Measurements from ENCODE around the gene STAT5B. TPM values are rescaled to one million over a fixed set of nuclear protein-coding genes. Genes with fewer than 3 reads are reported as not detected.
"Not testable (repeated sequence)": the region's sequence is repeated elsewhere in the genome, so short reads cannot be mapped to it uniquely, and the experiment has no call there.

The STAT5B gene
- polyA plus RNA-seq, 1 donor = 40.2 TPM

DNA sequence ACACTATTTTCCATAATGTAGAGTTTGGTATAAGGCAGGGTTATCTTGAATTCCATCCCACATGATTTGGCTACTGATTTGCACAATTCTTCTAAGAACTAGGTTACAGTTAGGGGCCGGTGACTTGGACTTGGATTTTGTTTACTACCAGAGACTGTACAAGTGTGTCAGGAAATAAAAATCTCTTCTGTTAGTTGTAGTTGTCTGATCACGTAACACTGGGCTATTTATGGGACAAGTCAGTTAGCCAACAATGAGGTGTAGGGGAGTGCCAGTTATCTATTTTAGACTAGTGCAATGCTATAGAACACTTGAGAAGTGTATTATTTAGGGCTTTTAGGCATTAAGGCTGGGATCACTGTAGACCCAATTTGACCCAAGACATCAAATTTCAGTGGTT is 42.2 kb downstream of the STAT5B start:
- DNase-seq (ENCODE audit: low read depth) = no peak

DNA sequence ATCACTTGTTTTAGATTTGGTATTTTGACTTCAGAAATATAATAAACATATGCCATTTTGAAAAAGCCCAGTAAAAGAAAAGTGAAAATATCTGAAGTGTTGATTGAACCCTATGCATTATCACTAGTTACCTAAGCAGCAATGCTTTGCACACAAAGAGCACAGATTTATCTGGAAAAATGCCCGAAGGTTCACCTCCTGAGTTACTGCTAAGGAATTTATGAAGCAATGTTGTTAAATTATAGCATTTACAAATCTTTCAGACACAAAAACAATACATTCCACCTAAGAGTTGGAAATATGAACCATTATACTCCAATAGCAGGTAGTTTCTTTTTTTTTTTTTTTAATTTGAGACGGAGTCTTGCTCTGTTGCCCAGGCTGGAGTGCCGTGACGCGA is 43.0 kb downstream of the STAT5B start:
- no peak for DNase-seq (ENCODE audit: low read depth)

DNA sequence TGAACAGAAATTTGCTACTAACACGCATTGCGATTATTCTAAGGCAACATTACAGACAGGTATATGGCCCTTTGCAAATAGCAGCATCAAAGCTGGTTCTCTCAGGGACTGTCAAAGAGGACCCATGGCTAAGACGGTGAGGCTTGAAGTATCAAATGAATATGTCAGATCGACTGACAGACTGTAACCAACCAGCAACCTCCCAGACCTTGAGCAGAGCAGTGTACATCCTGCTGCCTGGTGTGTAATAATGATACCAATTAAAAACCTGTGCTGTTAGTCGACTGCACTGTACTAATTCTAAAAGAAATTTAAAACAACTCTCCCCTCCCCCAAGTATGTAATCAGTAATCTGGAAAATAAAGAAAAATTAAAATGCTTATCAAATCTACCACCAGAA is 46.0 kb downstream of the STAT5B start:
- DNase-seq (ENCODE audit: low read depth) = no peak

DNA sequence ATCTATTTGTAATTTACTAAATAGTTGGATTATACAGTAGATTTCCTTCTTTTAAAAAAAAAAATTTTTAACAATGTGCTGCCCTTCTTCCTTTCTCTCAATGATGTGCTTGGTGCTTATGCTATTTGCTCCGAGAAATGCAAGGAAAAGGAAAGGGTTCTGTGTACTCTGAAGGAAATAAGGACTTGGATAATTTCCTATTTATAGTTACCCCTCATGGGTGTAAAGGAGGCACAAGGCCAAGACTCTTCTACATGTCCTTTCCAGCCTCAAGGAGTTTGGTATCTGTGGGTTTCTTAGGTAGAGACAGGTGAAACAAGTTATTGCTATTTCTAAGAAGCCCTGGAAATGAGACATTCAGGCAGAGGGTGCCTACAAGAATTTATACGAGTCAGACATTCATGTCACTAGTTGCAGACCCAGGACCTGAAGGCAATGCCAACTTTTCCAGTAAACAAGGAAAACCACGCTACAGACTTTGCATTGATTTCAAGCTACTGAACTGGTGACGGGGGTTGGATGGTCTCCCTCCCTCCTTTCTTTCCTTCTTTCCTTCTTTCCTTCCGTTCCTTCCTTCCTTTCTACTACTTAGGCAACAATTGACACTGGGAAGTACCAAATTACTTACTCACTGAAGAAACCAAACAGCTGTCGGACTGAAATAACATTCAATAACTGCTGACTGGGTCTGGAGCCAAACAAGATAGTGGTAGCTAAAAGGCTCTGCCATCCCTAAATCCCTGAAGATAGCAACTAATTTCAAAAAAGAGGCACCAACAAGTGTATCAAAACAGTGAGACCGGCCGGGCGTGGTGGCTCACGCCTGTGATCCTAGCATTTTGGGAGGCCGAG is 48.1 kb downstream of the STAT5B start:
- no peak for DNase-seq (ENCODE audit: low read depth)

DNA sequence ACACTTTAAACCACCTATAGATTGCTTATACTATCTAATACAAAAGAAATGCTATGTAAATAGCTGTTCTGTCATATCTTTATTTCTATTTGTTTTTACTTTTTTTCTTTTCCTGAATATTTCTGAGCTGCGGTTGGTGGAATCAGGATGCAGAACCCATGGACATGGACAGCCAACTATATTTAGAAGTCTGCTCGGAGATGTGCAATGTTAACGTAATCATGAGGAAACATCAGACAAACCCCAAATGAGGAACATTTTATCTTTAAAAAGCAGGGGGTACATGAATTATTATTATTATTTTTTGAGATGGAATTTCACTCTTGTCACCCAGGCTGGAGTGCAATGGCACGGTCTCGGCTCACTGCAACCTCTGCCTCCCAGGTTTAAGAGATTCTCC is 50.5 kb downstream of the STAT5B start:
- no peak for DNase-seq (ENCODE audit: low read depth)

DNA sequence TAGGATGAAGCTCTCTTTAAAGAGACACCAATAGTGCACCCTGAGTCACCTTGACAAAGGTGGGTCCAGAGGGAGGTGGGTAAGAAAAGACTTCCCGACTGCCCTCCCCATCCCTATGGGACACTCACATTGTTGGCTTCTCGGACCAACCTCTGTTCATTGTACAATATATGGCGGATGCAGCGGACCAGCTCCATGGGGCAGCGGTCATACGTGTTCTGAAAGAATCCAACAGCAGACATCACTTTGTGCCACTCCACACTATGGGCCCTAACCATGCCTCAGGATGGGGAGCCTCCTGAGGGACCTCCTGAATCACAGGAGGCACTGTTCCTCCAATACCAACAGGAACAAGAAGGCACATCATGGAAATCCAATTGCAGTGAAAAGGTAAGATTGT is 51.5 kb downstream of the STAT5B start:
- DNase-seq (ENCODE audit: low read depth) = no peak

DNA sequence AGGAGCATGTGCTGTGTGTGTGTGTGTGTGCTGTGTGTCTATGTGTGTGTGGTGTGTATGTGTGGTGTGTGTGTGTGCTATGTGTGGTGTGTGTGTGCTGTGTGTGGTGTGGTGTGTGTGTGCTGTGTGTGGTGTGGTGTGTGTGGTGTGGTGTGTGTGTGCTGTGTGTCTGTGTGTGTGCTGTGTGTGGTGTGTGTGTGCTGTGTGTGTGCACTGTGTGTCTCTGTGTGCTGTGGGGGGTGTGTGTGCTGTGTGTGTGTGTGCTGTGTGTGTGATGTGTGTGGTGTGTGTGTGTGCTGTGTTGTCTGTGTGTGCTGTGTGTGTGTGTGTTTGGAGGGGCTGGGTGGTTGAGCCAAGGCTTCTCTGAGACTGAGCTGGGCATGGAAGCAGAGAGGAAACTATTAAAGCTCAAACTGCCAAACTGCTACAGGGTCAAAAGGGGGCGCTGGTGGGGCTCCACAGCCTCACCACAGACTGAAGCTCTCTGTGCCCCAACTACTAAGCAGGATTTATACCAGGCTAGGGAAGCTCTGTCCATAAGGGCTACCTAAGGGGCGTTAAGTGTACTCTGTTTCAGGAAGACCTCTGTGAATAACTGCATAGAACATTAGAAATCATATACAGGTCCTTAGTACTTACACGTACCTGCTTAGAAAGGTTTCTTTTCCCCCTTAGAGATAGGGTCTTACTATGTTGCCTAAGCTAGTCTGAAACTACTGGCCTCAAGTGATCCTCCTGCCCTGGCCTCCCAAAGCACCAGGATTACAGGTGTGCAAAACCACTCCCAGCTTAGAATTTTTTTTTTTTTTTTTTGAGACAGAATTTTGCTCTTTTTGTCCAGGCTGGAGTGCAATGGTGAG is 54.1 kb downstream of the STAT5B start:
- no peak for DNase-seq (ENCODE audit: low read depth)

DNA sequence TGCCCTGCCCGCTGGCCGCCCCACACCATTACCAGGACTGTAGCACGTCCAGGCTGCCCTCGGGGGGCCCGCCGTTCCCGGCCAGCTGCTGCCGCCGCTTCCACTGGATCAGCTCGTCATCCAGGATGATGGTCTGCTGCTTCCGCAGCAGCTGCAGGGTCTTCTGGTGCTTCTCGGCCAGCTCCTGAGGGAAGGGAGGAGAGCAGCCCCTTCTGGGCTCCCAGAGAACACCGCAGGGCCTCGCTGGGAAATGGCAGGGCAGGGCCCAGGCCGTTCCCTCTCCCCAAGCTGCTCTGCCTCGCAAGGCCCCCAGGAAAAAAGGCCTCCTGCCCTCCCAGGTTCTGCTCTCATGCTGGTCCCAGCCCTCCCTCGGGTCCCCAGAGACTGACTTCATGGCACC is 56.9 kb downstream of the STAT5B start:
- DNase-seq (ENCODE audit: low read depth) = not testable (repeated sequence)

DNA sequence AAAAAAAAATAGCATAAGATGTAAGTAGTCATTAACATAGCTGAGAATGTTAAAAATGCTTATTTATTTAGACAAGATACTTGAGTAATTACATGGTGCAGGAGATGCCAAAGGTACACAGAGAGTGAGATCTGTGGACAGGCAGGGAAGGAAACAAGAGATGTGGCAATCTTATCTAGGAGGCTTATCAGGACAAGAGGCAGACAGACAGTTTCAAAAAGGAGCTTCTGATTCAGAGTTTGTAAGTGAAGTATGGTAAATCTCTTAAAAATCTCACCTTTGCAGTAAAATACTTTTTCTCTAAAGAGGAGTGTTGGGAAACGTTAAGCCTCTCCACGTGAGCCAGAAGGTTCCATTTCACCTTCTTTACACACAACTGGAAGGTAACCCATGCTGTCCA is 62.0 kb downstream of the STAT5B start:
- DNase-seq (ENCODE audit: low read depth) = no peak

DNA sequence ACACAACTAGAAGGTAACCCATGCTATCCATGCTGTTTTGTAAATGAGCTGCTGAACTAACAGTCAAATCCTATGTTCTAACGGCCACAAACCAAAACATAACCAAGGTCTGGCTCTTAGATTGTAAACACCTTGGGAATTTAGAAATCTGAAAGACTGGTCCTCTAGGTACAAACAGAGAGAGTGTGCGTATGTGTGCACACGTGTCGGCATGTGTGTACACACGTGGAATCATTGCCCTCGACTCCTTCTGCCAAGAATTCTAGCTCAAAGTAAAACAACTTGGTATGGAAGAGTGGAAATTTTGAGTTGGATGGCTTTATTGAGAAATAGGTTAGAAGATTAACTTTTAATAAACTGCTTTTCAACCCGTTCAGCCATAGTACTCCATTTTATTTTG is 63.8 kb downstream of the STAT5B start:
- no peak for DNase-seq (ENCODE audit: low read depth)

DNA sequence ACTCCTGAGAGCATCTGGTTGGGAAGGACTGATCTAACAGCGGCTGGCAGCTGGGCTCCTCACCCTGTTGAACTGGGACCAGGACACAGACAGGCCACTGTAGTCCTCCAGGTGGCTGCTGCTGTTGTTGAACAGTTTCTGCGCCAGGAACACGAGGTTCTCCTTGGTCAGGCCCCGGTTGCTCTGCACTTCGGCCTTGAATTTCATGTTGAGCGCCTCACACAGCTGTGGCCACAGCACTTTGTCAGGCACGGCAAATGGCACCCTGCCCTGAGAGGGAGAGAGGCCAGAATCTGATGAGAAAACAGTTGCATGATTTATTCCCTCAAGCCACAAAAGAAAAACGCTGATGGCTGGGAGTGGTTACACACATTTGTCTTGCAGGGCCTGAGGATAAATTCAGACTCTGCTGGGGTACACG is 64.3 kb downstream of the STAT5B start:
- not testable (repeated sequence) for DNase-seq (ENCODE audit: low read depth)

DNA sequence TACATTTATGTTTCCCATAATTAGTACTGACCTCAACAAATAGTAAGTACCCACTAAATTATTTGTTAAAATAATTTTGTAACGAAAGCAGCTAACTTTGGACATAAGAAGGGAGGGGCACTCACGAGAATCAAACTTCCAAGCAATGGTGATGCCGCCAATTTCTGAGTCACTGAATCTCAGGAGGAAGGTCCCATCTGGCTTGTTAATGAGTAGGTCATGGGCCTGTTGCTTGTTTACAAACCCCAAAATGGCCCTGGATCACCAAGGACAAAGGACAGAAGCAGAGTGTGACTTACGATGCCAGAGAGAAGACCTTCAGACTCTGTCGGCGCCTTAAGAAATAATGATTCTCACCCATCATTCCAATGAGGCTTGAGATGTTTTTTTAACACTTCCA is 66.1 kb downstream of the STAT5B start:
- no peak for DNase-seq (ENCODE audit: low read depth)

DNA sequence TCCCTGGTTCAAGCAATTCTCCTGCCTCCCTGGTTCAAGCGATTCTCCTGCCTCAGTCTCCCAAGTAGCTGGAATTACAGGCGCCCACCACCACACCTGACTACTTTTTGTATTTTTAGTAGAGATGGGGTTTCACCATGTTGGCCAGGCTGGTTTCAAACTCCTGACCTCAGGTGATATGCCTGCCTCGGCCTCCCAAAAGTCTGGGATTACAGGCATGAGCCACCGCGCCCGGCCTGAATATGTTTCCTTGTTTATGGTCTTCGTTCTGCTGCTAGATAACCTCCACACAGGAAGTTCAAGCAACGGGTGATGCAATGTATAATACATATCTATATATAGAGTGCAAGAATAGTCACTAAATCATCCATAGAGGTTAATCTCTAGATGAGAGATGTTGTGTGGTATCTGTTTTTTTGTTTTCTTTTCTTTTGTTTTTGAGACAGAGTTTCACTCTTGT is 70.0 kb downstream of the STAT5B start:
- not testable (repeated sequence) for DNase-seq (ENCODE audit: low read depth)

DNA sequence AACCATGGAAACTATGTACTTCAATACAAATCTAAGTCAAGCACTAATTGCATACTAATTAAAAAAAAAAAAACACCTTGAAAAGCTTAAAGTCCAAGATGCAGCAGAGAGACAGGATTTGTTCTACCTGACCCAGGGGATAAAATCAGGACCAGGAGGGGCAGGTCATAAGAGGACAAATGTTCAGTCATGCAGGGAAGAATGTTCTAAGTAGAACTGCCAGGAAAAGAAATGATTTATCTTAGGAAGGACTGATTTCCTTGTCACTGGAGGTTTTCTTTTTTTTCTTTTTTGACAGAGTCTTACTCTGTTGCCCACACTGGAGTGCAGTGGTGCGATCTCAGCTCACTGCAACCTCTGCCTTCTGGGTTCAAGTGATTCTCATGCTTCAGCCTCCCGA is 72.8 kb downstream of the STAT5B start:
- no peak for DNase-seq (ENCODE audit: low read depth)

DNA sequence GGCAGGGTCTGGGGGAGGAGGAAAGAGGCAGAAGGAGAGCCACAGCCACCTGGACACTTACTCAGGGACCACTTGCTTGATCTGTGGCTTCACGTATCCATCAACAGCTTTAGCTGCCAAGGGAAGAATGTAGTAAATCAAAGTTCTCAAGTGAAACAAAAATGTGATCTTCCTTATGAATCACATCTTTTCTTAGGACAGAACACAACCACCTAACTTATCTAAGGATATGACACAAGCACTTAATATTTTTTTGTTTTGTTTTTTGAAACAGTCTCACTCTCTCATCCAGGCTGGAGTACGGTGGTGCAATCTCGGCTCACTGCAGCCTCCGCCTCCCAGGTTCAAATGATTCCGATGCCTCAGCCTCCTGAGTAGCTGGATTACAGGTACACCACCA is 73.5 kb downstream of the STAT5B start:
- no peak for DNase-seq (ENCODE audit: low read depth)

DNA sequence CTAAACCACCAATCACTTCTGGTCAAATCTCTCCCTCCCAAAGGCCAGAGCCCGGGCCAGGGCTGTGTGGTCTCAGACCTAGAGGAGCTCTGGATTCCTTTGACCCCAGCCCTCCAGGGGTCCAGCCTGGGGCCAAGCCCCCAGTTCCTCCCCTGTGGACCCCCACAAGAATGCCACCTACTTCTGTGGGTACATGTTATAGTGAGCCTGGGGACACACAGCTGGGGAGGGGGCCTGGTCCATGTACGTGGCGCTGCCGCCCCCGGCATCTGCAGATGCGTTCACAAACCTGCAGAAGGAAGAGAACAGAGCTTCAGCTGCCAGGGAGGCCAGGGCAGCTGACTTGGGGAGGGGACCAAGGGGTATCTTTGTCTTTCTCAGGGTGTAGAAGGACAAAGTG is 74.0 kb downstream of the STAT5B start:
- DNase-seq (ENCODE audit: low read depth) = no peak

DNA sequence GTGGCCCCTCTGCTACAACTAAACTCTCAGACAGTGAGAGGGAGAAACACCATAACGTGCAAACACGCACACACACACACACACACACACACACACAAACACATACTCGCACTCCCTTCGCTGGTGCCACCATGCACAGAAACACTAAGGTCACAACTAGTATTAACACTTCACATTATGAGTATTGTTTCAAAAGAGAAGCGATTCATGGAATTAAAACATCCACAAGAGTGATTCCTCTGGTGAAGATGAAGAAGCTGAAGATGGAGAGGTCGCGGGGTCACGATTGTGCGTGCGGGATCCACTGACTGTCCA is 74.8 kb downstream of the STAT5B start:
- DNase-seq (ENCODE audit: low read depth) = no peak

DNA sequence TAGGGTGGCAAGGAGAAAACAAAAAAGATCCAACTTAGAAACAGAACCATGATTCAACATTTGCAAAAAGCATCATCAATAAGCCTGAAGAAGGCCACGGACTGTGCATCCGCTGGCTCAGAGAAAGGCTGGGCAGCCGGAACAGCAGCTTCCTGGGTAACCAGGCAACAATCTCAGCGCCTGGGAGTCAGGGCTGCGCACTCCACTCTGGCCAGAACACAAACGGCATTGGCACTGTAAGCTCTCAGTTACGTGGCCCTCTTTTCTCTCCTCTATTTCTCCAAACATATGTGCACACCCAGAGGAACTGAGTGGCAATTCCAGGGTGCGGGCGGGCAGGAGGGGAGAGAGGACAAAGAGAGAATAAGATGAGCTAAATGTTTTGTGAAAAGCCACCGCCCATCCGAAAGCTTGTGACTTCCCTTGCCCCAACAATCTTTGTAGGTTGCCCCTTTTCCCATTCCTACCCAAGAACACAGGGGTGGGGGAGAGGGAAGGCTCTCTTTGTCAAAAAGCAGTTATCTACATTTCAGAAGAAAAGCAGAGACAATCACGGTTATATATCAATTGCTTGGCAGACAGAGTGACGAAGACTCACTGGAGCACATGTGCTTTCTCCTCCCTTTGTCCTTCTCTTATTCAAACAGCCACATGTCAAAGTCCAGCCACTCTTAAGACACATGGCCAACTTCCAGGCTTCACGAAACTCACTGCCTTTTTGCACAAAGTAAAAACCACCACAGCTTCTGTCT is 75.3 kb downstream of the STAT5B start:
- DNase-seq (ENCODE audit: low read depth) = no peak

DNA sequence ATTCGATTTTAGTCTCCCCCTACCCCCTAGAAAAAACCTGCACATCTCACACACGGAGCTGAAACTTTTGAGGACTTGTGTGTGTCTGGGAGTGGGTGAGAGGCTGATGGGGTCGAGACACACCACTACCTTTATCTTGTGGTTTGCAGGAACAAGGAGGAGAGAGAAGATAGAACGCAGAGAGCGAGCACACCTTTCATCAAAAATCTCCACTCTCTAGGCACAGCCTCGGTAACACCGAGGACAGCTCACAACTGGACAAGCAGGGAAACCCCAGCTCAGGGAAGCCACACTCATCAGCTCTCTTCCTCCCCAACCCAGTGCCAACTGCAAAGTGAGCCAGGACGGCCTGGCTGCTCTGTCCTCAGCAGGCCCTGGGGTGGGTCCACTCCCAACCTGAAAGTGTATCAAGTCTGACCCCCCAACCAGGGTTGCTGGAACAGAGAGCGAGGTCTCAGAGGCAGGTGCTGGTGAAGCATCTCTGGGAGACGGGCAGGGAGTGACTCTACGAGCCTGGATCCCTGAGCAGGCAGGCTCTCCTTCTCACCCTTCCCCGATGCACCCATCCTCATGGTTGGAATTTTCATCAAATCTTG is 76.7 kb downstream of the STAT5B start:
- no peak for DNase-seq (ENCODE audit: low read depth)

DNA sequence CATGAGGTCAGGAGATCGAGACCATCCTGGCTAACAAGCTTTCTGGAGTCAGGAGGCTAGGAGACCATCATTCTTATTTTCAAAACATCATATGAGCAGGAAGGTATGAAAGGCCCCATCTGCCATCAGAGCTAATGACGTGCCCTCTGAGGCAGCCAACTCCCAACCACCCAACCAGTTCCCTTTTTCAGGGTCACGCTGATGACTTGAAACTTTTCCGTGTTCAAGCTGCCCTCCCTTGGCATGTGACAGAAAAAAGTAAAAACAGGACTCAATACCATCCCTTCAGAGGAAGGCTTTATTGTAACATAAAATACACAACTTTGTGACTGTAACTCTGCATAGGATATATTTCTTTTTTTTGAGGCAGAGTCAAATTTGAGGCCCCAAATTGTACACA is 77.3 kb downstream of the STAT5B start:
- DNase-seq (ENCODE audit: low read depth) = no peak

DNA sequence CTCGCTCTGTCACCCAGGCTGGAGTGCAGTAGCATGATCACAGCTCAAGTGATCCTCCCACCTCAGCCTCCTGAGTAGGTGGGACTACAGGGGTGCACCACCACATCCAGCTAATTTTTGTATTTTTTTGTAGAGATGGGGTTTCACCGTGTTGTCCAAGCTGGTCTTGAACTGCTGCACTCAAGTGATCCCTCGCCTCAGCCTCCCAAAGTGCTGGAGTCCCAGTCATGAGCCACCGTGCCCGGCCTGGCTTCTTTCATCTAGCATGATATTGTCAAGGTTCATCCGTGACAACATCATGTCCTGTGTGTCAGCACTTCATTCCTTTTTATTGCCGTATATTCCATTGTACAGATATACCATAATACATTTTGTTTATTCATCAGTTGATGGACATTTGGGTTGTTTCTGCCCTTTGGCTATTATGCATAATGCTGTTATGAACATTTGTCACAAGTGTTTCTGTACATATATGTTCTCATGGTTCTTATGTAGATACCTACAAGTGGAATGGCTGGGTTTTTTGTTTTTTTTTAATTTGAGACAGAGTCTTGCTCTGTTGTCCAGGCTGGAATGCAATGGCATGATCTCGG is 78.5 kb downstream of the STAT5B start:
- DNase-seq (ENCODE audit: low read depth) = no peak
